Erythroblast (primary cell): Measurements from ENCODE around the gene CCDC40.

Source experiments
- GATA1 ChIP-seq: IDR thresholded peaks from 2 replicates; pipeline ENCODE4 v1.6.1; 2011; ENCODE audit warnings: low read depth, mild to moderate bottlenecking, control low read depth, low read length, moderate library complexity
- POLR2A ChIP-seq: IDR thresholded peaks from 2 replicates; pipeline ENCODE4 v1.6.1; 2011; ENCODE audit warnings: mild to moderate bottlenecking, low read length

DNA sequence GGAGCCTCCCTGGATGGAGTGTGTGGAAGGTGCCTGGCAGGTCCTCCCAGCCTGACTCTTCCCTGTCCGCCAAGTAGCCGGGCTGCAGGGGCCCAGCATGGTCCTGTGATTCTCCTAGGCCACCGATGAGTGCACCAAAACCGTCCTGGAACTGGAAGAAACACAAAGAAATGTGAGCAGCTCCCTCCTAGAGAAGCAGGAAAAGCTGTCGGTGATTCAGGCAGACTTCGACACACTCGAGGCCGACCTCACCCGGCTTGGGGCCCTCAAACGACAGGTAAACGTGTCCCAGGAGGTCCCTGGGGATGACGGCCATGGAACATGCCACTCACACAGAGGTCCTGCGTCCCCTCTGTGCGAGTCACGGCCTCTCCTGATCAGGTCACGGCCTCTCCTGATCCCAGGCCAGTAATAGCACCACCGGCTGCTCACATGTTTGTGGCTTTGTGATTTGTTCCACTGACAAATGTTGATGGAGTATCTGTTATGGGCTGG is 60.7 kb downstream of the CCDC40 start:
- no peak for TF ChIP-seq POLR2A
- no peak for TF ChIP-seq GATA1
